ENCODE results near the gene MYL11.
"Not testable (repeated sequence)": the region's sequence is repeated elsewhere in the genome, so short reads cannot be mapped to it uniquely, and the experiment has no call there.

Gene MYL11

GRCh38 chr16:30371248-30371816 lies 3.3 kb upstream of the MYL11 start:
- no peak for DNase-seq

DNA sequence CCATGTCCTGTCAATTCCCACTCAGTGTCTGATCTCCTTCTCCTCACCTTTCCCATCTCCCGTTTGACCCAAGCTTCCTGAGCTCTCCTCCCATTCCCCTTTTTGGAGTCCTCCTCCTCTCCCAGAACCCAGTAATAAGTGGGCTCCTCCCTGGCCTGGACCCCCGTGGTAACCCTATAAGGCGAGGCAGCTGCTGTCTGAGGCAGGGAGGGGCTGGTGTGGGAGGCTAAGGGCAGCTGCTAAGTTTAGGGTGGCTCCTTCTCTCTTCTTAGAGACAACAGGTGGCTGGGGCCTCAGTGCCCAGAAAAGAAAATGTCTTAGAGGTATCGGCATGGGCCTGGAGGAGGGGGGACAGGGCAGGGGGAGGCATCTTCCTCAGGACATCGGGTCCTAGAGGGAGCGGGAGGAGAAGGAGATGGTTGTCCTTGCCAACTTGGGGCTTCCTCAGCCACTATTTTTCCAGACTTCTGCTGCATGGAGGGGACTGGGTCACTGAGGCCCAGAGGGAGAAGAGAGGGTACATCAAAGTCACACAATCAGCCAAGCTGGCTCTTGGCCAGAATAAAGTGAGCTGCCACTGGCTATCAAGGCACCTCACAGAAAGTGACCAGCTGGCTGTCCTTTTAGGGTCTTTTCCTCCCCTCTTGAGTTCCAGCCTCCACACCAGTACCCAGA lies 2.4 kb upstream of the MYL11 start:
- no peak for DNase-seq

DNA sequence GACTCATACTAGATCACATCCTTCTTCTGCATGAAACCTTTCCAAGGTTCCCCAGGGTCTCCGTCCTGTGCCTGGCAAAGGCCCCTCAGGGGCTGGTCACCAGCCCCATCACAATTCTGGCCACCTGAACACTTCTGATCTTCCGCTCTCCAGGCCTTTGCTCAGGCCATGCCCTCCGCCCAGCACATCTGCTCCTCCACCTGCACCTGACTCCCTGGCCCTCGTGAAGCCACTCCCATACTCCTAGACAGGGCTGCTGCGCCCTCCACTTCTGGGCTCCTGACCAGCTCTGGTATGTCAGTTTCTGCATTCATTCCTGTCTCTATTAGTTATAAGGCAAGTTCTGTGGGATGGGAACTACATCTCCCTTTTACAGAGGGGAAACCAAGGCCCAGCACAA lies 1.9 kb upstream of the MYL11 start:
- no peak for DNase-seq

GRCh38 chr16:30375864-30376263 lies 1.3 kb downstream of the MYL11 start:
- no peak for DNase-seq

DNA sequence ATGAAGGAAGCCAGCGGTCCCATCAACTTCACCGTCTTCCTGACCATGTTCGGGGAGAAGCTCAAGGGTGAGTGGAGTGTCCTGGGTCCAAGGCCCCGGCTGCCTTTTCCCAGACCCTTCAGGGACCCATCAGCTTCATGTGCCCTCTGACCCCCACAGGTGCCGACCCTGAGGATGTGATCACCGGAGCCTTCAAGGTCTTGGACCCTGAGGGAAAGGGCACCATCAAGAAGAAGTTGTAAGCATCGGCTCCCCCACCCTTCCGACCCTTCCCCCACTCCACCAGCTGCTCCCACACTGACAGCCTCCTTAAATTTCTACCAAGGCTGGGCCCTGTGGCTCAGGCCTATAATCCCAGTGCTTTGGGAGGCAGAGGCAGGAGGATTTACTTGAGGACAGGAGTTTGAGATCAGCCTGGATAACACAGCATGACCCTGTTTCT lies 1.9 kb downstream of the MYL11 start:
- DNase-seq = no peak

DNA sequence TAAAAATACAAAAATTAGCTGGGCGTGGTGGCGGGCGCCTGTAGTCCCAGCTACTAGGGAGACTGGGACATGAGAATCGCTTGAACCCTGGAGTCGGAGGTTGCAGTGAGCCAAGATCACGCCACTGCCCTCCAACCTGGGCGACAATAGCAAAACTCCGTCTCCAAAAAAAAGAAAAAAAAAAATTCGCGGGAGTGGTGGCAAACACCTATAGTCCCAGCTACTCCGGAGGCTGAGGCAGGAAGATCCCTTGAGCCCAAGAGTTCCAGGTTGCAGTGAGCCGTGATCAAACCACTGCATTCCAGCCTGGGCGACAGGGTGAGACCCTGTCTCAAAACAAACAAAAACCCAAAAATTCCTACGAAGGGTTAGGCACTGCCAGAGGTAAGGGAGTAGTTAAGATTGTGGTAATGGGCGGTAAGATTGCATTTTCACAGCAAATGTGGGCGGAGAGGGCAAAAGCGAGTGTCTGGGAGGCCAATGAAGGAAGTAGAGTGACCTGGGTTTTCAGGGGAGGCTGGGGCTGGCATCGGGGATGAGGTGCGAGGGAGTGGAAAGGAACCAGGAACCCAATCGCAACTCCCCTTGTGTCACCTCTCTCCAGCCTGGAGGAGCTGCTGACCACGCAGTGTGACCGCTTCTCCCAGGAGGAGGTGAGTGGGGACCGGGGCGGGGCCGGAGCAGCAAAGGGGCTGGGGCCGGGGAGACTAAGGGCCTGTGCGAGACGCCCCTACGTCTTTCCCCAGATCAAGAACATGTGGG lies 2.6 kb downstream of the MYL11 start:
- no peak for DNase-seq

DNA sequence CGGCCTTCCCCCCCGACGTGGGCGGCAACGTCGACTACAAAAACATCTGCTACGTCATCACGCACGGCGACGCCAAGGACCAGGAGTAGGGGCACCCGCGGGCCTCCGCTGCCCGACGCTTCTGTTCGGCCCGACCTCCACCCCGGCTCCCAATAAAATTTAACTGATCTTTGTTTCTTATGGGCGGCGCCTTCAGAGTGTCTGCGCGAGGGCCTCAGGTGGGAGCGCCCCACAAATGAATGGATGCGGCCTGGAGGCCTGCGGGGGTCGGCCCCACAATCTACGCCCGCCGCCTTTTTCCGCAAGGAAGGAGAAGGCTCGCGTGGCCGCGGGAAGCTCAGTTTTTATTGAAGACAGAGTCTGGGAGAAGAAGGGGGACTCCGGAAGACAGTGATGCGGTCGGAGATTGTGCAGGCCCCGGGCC lies 3.2 kb downstream of the MYL11 start:
- peak; percentile 91 for DNase-seq

- peak; percentile 100 for DNase-seq
Measured at GRCh38 chr16:30378236-30379157, 3.9 kb downstream of the MYL11 start.

- DNase-seq = no peak
Measured at GRCh38 chr16:30379158-30379783, 4.7 kb downstream of the MYL11 start.

DNA sequence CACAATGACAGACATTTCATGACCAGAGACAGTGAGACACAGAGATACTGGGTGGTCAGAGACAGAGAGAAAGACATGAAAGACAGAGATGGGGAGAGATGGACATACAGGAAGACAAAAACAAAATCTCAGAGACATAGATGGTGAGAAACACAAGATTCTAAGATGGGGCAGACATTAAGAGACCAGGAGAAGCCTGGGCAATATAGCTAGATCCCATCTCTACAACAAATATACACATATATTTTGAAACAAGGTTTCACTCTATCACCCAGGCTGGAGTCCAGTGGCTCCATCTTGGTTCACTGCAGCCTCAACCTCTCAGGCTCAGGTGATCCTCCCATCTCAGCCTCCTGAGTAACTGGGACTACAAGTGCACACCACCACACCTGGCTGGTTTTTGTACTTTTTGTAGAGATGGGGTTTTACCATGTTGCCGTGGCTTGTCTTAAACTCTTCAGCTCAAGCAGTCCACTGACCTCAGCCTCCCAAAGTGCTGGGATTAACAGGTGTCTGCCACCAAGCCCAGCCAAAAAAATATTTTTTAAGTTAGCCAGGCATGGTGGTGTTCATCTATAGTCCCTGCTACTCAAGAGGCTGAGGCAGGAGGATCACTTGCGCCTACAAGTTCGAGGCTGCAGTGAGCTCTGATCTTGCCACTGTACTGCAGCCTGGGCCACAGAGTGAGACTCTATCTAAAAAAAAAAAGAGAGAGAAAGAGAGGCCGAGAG lies 5.6 kb downstream of the MYL11 start:
- DNase-seq = no peak

GRCh38 chr16:30380803-30381208 lies 6.2 kb downstream of the MYL11 start:
- no peak for DNase-seq

DNA sequence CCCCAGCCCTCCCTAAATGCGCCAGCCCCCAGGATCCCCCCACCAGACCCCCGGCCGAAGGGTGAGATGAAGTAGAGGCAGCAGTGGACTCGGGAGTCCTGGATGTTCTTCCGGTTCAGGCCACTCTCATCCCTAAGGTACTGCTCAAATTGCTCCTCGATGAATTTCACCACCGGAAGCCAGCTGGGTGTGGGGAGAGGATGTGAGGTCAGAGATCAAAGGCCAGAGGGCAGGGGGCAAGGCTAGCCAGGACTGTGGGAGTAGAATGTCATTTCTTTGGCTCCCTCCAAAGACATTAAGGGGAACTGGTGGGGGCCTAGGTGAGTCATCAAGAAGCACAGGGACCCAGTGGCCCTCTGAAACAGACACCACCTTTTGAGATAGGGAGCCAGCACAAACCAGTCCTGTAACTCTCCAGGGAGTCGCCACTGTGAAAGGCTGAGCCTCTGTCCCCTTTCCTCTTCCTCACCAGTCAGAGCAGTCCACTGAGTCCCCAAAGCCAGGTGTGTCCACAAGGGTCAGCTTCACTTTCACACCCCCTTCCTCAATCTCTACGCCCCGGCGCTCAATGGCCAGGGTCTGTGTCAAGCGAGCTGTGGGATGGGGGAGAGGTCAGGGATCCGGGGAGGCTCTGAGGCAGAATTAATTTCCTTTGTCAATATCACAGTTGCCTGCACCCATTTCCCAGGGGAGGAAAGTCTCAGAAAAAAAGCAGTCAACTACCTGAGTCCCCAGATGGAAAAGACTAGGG lies 6.9 kb downstream of the MYL11 start:
- peak; percentile 54 for DNase-seq

DNA sequence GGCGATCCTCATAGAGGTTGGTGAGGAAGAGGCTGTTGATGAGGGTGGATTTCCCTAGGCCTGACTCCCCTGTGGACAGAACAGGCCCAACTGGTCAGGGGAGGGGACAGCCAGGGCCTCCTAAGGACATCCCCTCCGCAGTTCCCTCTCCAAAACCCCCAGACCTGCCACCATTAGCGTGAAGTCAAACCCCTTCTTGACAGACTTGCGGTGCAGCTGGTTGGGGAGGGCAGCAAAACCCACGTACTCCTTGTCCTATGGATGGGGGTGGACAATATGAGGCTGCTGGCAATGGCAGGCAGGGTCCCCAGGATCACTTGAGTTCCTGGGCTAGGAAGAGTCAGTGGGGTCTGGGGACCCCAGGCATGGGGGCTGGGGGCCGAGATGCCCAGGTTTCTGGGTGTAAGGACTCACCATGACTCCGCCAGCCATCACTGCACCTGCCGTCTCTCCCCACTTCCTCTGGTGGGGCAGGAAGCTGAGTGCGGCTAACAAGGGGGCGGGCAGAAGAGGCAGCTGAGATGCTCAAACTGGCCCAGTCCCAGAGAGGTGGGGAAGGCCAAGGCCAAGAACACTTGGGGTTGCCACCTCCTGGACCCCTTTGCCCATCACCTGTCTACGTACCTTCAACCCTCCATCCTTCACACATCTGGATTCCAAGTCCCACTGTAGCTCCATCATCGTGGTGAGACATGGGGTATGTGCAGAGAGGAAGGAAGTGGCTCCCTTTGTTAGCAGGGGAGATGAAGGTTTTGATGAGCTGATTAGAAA lies 7.7 kb downstream of the MYL11 start, which contains the start of gene SEPTIN1:
Gene SEPTIN1, minus strand, starts transcription at position 451 of the 771 bp plus-strand sequence. Its CDS starts 19 bp downstream, at position 432.
- DNase-seq = peak; percentile 71

GRCh38 chr16:30383521-30383920 lies 8.9 kb downstream of the MYL11 start:
- DNase-seq = no peak

DNA sequence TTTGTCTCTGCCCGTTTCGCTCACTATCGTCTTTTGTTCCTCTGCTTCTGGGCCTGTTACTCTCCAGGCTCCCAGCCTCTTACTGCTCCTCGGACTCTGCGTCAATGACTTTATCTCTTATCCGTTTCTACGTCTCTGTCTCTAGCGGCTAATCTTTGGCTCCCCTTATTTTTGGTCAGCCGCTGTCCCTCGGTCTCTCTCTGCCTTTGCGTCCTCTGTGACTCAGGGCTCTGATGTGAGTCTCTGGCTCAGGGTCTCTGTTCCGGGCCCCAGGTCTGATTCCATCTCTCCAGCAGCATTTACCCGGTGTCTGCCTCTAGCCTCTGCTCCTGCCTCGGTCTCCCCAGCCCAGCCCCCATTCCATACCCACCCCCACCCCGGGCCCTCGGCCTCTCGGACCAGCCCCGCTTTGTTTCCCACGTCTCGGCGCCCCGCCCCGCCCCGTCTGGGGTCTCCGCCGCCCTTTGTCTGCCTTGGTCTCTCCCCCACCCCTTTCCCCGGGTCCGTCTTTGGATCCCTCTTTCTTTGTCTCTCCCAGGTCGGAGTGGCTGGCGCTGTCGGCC lies 20.1 kb downstream of the MYL11 start:
- DNase-seq = no peak

GRCh38 chr16:30395155-30395991 lies 20.8 kb downstream of the MYL11 start, which contains the start of gene ZNF48:
TSS of gene ZNF48 (plus strand) at chr16:30395420. CDS start at chr16:30395795, 375 bp downstream.
- DNase-seq = peak; percentile 63

DNA sequence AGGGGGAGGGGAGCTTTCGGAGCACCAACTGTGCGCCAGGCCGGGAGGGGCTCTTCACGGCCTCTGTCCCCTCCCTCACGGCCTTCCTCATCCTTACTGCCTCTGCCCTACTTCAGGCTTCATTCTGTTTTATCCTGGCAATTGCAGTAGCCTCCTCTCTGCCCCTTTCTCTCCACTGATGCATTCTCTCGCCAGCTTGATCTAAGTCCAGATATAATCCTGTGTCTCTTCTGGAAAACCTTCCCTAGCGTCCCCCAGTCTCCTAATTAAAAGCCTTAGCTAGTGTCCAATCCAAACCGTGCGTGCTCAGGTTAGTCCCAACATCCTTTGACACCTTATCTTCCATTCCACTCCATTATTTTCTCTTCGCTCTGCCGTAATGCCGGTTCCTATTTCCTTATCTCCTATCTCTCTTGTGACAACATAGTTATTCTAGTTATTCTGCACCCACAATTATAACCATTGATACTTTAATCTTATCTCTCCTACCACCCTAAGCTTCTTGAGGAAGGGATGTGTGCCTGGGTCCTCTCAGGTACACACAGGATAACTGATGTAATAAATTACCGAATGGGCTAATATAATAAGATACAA lies 21.5 kb downstream of the MYL11 start:
- no peak for DNase-seq

- DNase-seq = not testable (repeated sequence)
Measured at GRCh38 chr16:30396627-30397026, 22.0 kb downstream of the MYL11 start.
